SK-N-SH treated with all-trans-retinoic acid at 6 μM for 48 hours (cell line): ENCODE measurements around the gene NME3.

Experiments
- BACH2 ChIP-seq: fragments of 250-450 bp; sonication (Bioruptor Pico); IDR thresholded peaks from 2 replicates; pipeline ENCODE4 v1.9.0; 2021; ENCODE audit warnings: mild to moderate bottlenecking, borderline replicate concordance
- ESRRG ChIP-seq: fragments of 250-450 bp; sonication (Bioruptor Pico); IDR thresholded peaks from 2 replicates; pipeline ENCODE4 v1.6.1; 2021; ENCODE audit warnings: mild to moderate bottlenecking
- GLIS3 ChIP-seq: fragments of 250-450 bp; sonication (Bioruptor Pico); IDR thresholded peaks from 2 replicates; pipeline ENCODE4 v1.5.0; 2020; ENCODE audit warnings: mild to moderate bottlenecking, moderate library complexity
- ISL1 ChIP-seq: fragments of 250-450 bp; sonication (Bioruptor Pico); IDR thresholded peaks from 2 replicates; pipeline ENCODE4 v2.1.2; 2022; ENCODE audit warnings: mild to moderate bottlenecking, moderate library complexity
- ZC3H10 ChIP-seq: fragments of 250-450 bp; sonication (Bioruptor Pico); IDR thresholded peaks from 2 replicates; pipeline ENCODE4 v1.5.1; 2021; ENCODE audit warnings: mild to moderate bottlenecking, moderate library complexity
- ZFP3 ChIP-seq: fragments of 250-450 bp; sonication (Bioruptor Pico); IDR thresholded peaks from 2 replicates; pipeline ENCODE4 v1.5.0; 2020; ENCODE audit warnings: mild to moderate bottlenecking, moderate library complexity
- ZFP30 ChIP-seq: fragments of 450-650 bp; formaldehyde crosslinking; IDR thresholded peaks from 2 replicates; pipeline ENCODE4 v1.5.0; 2022; ENCODE audit warnings: mild to moderate bottlenecking, moderate library complexity
- ZNF8 ChIP-seq: fragments of 450-650 bp; formaldehyde crosslinking; IDR thresholded peaks from 2 replicates; pipeline ENCODE4 v1.5.0; 2020; ENCODE audit warnings: mild to moderate bottlenecking, moderate library complexity
- TF ChIP-seq, protein P1 (sequence below): fragments of 250-450 bp; sonication (Bioruptor Pico); IDR thresholded peaks from 2 replicates; pipeline ENCODE4 v1.8.0; 2020; ENCODE audit warnings: mild to moderate bottlenecking, moderate library complexity, borderline replicate concordance

DNA sequence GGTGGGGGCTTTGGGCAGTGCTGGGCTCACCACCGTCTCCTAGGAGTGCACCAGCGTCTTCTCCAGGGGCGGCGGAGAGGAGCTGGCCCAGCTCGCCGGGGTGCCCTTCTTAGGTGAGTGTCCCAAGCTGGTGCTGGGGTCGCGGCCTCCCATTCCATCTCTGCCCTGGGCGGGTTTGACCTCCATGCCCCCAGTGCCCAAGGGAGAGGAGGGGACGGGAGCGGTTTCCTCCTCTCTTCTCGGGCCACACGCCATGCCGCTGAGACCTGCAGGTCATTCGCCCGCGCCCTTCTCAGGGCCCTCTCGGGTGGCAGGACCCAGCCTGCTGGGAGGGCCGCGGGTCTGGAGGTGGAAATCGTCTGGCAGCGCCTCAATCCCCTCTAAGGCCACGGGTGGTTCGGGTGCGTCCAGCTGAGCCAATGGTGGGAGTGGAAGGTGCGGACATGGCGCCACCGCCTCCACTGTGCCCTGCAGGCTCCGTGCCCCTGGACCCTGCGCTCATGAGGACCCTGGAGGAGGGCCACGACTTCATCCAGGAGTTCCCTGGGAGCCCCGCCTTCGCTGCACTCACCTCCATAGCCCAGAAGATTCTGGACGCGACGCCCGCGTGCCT is 16.9 kb upstream of the NME3 start:
- TF ChIP-seq ZFP3 (no peak), GLIS3 (CRISPR knock-in tag) (no peak), ZFP30 (no peak), ZNF8 (CRISPR knock-in tag) (no peak), ISL1 (CRISPR knock-in tag) (no peak), ESRRG (CRISPR knock-in tag) (no peak), BACH2 (CRISPR knock-in tag) (no peak), ZC3H10 (CRISPR knock-in tag) (no peak)
- TF ChIP-seq, protein P1, sequence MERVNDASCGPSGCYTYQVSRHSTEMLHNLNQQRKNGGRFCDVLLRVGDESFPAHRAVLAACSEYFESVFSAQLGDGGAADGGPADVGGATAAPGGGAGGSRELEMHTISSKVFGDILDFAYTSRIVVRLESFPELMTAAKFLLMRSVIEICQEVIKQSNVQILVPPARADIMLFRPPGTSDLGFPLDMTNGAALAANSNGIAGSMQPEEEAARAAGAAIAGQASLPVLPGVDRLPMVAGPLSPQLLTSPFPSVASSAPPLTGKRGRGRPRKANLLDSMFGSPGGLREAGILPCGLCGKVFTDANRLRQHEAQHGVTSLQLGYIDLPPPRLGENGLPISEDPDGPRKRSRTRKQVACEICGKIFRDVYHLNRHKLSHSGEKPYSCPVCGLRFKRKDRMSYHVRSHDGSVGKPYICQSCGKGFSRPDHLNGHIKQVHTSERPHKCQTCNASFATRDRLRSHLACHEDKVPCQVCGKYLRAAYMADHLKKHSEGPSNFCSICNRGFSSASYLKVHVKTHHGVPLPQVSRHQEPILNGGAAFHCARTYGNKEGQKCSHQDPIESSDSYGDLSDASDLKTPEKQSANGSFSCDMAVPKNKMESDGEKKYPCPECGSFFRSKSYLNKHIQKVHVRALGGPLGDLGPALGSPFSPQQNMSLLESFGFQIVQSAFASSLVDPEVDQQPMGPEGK (CRISPR knock-in tag) = no peak
